Measurements from ENCODE around the gene SCAMP3. TPM values are rescaled to one million over a fixed set of nuclear protein-coding genes. Genes with fewer than 3 reads are reported as not detected.

The SCAMP3 gene
- total and polyA plus RNA-seq, 10 of the 15 experiments (the other 5 are each of a cell fraction or from before 2014, with no cell fraction given) = 17.2 to 133 (median 87.3) TPM

DNA sequence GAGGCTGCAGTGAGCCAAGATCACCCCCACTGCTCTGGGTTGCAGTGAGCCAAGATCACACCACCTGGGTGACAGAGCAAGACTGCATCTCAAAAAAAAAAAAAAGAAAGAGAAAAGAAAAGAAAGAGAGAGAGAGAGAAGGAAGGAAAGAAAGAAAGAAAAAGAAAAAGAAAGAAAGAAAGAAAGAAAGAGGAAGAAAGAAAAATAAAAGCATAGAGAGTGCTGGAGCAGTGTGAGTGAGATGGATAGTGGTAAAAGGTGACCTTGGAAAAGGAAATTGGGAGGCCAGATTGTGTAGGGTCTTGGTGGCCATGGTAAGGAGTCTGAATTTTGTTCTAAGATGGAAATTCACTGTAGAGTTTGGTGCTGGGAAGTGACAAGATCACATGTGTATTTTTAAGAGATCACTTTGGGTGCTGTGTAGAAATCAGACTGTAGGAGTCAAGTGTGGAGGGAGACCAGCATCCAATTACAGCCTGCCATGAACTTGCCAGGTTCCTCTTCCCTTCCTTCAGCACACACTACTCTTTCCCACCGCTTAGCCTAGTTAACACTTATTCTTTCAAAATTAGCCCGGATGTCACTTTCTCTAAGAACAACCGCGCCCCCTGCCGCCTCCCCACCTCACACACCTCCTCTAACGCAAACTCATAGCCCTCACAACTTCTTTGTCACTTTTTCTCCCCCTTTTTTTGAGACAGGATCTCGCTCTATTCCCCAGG is 35.8 kb downstream of the SCAMP3 start (continued):
- TF ChIP-seq MYC (IDR thresholded peaks at IDR 0.05; ENCODE audit: insufficient read depth, insufficient read length, insufficient replicate concordance, low read length, severe bottlenecking) (no peak), RAD21 (IDR thresholded peaks at IDR 0.05; ENCODE audit: insufficient read depth, low read depth, low read length) (peak; percentile 75), HDAC6 (IDR thresholded peaks at IDR 0.05; ENCODE audit: unreplicated experiment) (no peak), RUNX3 (IDR thresholded peaks at IDR 0.05; ENCODE audit: low read length) (no peak), ZNF217 (IDR thresholded peaks at IDR 0.05) (no peak), TBL1XR1 (IDR thresholded peaks at IDR 0.05; ENCODE audit: low read depth, low read length) (no peak), BCL11A (IDR thresholded peaks at IDR 0.05; ENCODE audit: low read depth, low read length) (no peak), WRNIP1 (IDR thresholded peaks at IDR 0.05; ENCODE audit: borderline replicate concordance, low read depth, low read length) (no peak), YY1 (IDR thresholded peaks at IDR 0.05; ENCODE audit: low read depth, low read length) (peak; percentile 69), CEBPB (IDR thresholded peaks at IDR 0.05; ENCODE audit: borderline replicate concordance in 1 of 2, low read depth in 2 of 2, low read length in 2 of 2) (no peak), SPI1 (IDR thresholded peaks at IDR 0.05; ENCODE audit: borderline replicate concordance, insufficient read depth, low read depth, low read length) (0 out of 2 replicates have a peak, but pooled peaks have one; percentile 35), BACH1 (IDR thresholded peaks at IDR 0.05; ENCODE audit: borderline replicate concordance) (no peak), KDM1A (IDR thresholded peaks at IDR 0.05; ENCODE audit: borderline replicate concordance) (no peak), CBX5 (IDR thresholded peaks at IDR 0.05; ENCODE audit: low read depth) (no peak), CREB1 (IDR thresholded peaks at IDR 0.05; ENCODE audit: low read depth) (0 out of 2 replicates have a peak, but pooled peaks have one; percentile 18), TCF12 (IDR thresholded peaks at IDR 0.05; ENCODE audit: low read depth, low read length) (no peak), NR2C2 (IDR thresholded peaks at IDR 0.05; ENCODE audit: borderline replicate concordance, control insufficient read depth, insufficient read length, low read depth) (no peak), IKZF2 (IDR thresholded peaks at IDR 0.05) (peak; percentile 50 to 54), KAT2A (conservative IDR thresholded peaks at IDR 0.05; ENCODE audit: control insufficient read depth, low read depth, low read length) (no peak), GATAD2B (conservative IDR thresholded peaks at IDR 0.05; ENCODE audit: low read depth) (no peak), ASH2L (IDR thresholded peaks at IDR 0.05; ENCODE audit: borderline replicate concordance, low read depth) (no peak), SMARCA5 (IDR thresholded peaks at IDR 0.05) (peak; percentile 83; the same call in 1 of the 2 replicates)
- TF ChIP-seq, protein P1, sequence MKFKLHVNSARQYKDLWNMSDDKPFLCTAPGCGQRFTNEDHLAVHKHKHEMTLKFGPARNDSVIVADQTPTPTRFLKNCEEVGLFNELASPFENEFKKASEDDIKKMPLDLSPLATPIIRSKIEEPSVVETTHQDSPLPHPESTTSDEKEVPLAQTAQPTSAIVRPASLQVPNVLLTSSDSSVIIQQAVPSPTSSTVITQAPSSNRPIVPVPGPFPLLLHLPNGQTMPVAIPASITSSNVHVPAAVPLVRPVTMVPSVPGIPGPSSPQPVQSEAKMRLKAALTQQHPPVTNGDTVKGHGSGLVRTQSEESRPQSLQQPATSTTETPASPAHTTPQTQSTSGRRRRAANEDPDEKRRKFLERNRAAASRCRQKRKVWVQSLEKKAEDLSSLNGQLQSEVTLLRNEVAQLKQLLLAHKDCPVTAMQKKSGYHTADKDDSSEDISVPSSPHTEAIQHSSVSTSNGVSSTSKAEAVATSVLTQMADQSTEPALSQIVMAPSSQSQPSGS (IDR thresholded peaks at IDR 0.05; ENCODE audit: low read length) = no peak
- TF ChIP-seq, protein P2, sequence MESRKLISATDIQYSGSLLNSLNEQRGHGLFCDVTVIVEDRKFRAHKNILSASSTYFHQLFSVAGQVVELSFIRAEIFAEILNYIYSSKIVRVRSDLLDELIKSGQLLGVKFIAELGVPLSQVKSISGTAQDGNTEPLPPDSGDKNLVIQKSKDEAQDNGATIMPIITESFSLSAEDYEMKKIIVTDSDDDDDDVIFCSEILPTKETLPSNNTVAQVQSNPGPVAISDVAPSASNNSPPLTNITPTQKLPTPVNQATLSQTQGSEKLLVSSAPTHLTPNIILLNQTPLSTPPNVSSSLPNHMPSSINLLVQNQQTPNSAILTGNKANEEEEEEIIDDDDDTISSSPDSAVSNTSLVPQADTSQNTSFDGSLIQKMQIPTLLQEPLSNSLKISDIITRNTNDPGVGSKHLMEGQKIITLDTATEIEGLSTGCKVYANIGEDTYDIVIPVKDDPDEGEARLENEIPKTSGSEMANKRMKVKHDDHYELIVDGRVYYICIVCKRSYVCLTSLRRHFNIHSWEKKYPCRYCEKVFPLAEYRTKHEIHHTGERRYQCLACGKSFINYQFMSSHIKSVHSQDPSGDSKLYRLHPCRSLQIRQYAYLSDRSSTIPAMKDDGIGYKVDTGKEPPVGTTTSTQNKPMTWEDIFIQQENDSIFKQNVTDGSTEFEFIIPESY (IDR thresholded peaks at IDR 0.05) = no peak
- TF ChIP-seq, protein P3, sequence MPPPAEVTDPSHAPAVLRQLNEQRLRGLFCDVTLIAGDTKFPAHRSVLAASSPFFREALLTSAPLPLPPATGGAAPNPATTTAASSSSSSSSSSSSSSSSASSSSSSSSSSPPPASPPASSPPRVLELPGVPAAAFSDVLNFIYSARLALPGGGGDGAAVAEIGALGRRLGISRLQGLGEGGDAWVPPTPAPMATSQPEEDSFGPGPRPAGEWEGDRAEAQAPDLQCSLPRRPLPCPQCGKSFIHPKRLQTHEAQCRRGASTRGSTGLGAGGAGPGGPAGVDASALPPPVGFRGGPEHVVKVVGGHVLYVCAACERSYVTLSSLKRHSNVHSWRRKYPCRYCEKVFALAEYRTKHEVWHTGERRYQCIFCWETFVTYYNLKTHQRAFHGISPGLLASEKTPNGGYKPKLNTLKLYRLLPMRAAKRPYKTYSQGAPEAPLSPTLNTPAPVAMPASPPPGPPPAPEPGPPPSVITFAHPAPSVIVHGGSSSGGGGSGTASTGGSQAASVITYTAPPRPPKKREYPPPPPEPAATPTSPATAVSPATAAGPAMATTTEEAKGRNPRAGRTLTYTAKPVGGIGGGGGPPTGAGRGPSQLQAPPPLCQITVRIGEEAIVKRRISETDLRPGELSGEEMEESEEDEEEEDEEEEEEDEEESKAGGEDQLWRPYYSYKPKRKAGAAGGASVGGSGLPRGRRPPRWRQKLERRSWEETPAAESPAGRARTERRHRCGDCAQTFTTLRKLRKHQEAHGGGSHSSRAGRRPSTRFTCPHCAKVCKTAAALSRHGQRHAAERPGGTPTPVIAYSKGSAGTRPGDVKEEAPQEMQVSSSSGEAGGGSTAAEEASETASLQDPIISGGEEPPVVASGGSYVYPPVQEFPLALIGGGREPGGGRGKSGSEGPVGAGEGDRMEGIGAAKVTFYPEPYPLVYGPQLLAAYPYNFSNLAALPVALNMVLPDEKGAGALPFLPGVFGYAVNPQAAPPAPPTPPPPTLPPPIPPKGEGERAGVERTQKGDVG (CRISPR knock-in tag; IDR thresholded peaks at IDR 0.05) = no peak

All from GM12878 (cell line).